Measurements from ENCODE around the gene NFAT5. TPM values are rescaled to one million over a fixed set of nuclear protein-coding genes. Genes with fewer than 3 reads are reported as not detected.
A peak's percentile ranks its signal among the peaks of the same experiment; 100 is the strongest.

Gene NFAT5
- total RNA-seq, 1 experiment from 2014 or later = 21.0 TPM

DNA sequence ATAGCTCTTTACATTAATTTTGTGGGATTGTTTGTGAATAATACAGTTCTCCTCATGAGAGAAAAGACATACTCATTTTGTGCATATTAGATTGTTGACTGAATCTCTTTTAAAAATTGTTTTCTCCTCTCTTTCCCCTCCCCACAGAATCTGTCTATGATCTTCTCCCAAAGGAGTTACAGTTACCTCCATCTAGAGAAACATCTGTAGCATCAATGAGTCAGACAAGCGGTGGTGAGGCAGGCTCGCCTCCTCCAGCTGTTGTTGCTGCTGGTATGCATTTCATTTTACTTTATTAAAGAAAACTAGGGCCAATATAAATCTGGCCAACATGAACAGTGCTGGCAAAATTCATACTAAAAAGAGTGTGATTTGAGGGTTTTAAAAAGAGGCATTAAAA, 60.5 kb downstream of the NFAT5 start:
- no peaks in the 10 kb centered on the region for H3K27me3 Mint-ChIP-seq (ENCODE audit: low read depth)
- no peak overlapping the region for H3K4me2 ChIP-seq (ENCODE audit: insufficient read depth, insufficient read length, low read length)
- no peak overlapping the region for H3T11ph ChIP-seq (ENCODE audit: low read length)
- no peak overlapping the region for H2AK5ac ChIP-seq (ENCODE audit: insufficient read length, low read length)
- no peak overlapping the region for H2BK5ac ChIP-seq (ENCODE audit: insufficient read length, low read length)
- no peaks in the 10 kb centered on the region for H3K4me1 ChIP-seq (ENCODE audit: insufficient read depth, low read length)
- H2AFZ ChIP-seq (ENCODE audit: low read length) = no peak overlapping the region
- no peak overlapping the region for H3K27ac ChIP-seq (ENCODE audit: insufficient read length, low read depth, low read length)
- H2BK120ac ChIP-seq (ENCODE audit: low read depth, low read length, poor library complexity, severe bottlenecking) = no peak overlapping the region
- peak overlapping the region in 1 of 3 experiments; percentile 42; a peak in 2 of 7 replicates for H3K27ac Mint-ChIP-seq
- H2BK15ac ChIP-seq (ENCODE audit: low read depth, low read length) = no peak overlapping the region
- no peak overlapping the region for H3K14ac ChIP-seq (ENCODE audit: insufficient read depth, low read length)
- H3K9me3 Mint-ChIP-seq = no peaks in the 10 kb centered on the region
- TF ChIP-seq, protein P1, sequence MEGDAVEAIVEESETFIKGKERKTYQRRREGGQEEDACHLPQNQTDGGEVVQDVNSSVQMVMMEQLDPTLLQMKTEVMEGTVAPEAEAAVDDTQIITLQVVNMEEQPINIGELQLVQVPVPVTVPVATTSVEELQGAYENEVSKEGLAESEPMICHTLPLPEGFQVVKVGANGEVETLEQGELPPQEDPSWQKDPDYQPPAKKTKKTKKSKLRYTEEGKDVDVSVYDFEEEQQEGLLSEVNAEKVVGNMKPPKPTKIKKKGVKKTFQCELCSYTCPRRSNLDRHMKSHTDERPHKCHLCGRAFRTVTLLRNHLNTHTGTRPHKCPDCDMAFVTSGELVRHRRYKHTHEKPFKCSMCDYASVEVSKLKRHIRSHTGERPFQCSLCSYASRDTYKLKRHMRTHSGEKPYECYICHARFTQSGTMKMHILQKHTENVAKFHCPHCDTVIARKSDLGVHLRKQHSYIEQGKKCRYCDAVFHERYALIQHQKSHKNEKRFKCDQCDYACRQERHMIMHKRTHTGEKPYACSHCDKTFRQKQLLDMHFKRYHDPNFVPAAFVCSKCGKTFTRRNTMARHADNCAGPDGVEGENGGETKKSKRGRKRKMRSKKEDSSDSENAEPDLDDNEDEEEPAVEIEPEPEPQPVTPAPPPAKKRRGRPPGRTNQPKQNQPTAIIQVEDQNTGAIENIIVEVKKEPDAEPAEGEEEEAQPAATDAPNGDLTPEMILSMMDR (conservative IDR thresholded peaks at IDR 0.05) = no peak
- no peak overlapping the region for H3K23ac ChIP-seq (ENCODE audit: insufficient read length, low read depth, low read length)
- H4K5ac ChIP-seq (ENCODE audit: insufficient read length, low read depth, low read length) = no peak overlapping the region
- peaks cover 3% of the 10 kb centered on the region for H3K79me1 ChIP-seq (ENCODE audit: insufficient read depth, low read depth, low read length, poor library complexity, severe bottlenecking)
- no peak overlapping the region for H3K56ac ChIP-seq (ENCODE audit: insufficient read length, low read depth, low read length)
- no peak overlapping the region for H3K9ac ChIP-seq (ENCODE audit: extremely low read depth, insufficient read length, low read length)
- no peaks in the 10 kb centered on the region for H3K9me3 ChIP-seq (ENCODE audit: control insufficient read depth, low read depth, low read length)
- peaks cover 3 to 11% (median 8%) of the 10 kb centered on the region in 3 experiments; a peak in 4 of 7 replicates for H3K36me3 Mint-ChIP-seq (ENCODE audit: insufficient read depth in 1 of 3, low read depth in 3 of 3)
- H3K4me3 Mint-ChIP-seq = no peak overlapping the region
- no peak overlapping the region for H3K4ac ChIP-seq (ENCODE audit: low read depth, low read length)
- H3K4me1 Mint-ChIP-seq = no peaks in the 10 kb centered on the region
- H2BK20ac ChIP-seq (ENCODE audit: low read depth, low read length, poor library complexity, severe bottlenecking) = no peak overlapping the region
- no peaks in the 10 kb centered on the region for H4K20me1 ChIP-seq (ENCODE audit: control insufficient read depth, insufficient read depth, insufficient read length)
- no peak overlapping the region for H4K91ac ChIP-seq (ENCODE audit: insufficient read length, low read depth, low read length)
- no peak overlapping the region for H4K8ac ChIP-seq (replicated peaks; ENCODE audit: insufficient read length, low read depth, low read length)
- no peaks in the 10 kb centered on the region for H3K23me2 ChIP-seq (ENCODE audit: insufficient read length, low read depth, low read length, poor library complexity, severe bottlenecking)
- WGBS (ENCODE audit: extremely low coverage, insufficient read length, low lambda C conversion rate) = no CpG with 5 or more reads among the region's 2 CpGs
- no peak overlapping the region for H2BK12ac ChIP-seq (ENCODE audit: insufficient read length, low read depth, low read length)
- DNase-seq = no peak
- H3K79me2 ChIP-seq (ENCODE audit: insufficient read depth, low read length) = no peaks in the 10 kb centered on the region
- no peak overlapping the region for H3K18ac ChIP-seq (ENCODE audit: insufficient read length, low read depth, low read length)
- no peaks in the 10 kb centered on the region for H3K27me3 ChIP-seq (ENCODE audit: insufficient read depth, low read length)

Measured in H9 (cell line).